D341Med (cell line): Measurements from ENCODE around the gene EDNRA.
A peak's percentile ranks its signal among the peaks of the same experiment; 100 is the strongest.

Experiments used
- DNase-seq: peaks from one replicate; pipeline ENCODE4 v3.0.0; 2012; ENCODE audit warnings: low spot score

The EDNRA gene

GRCh38 chr4:147589586-147589985, 108.7 kb downstream of the EDNRA start:
- DNase-seq: no peak

GRCh38 chr4:147590249-147590920, 109.5 kb downstream of the EDNRA start:
- peak; percentile 64 for DNase-seq

GRCh38 chr4:147591106-147591505, 110.2 kb downstream of the EDNRA start:
- no peak for DNase-seq

- no peak for DNase-seq
These were observed 113.2 kb downstream of the EDNRA start for GRCh38 chr4:147594107-147594506.
